OCI-LY7 (cell line): Measurements from ENCODE around the gene SPATA12. TPM values are rescaled to one million over a fixed set of nuclear protein-coding genes. Genes with fewer than 3 reads are reported as not detected.
A peak's percentile ranks its signal among the peaks of the same experiment; 100 is the strongest.

Source experiments
- BruUV-seq: library from RNA; stranded (reverse); fragments of 400-500 nt; replicated peaks from 2 replicates; lab custom pipeline; 2021; lab: Mats Ljungman, UMichigan
- CTCF ChIA-PET: fragments of 300-600 bp; sonication (Branson Sonifier 250); formaldehyde crosslinking; loops from one replicate; lab custom pipeline; 2022; ENCODE audit warnings: antibody characterized with exemption; ENCODE audit not compliant: unreplicated experiment; lab: Charles Lee
- POLR2A ChIA-PET: fragments of 300-600 bp; sonication (Branson Sonifier 250); formaldehyde crosslinking; loops from one replicate; lab custom pipeline; 2022; ENCODE audit warnings: antibody characterized with exemption; lab: Charles Lee
- DNase-seq: peaks from one replicate; pipeline ENCODE4 v3.0.0-alpha.2; 2015; ENCODE audit warnings: low spot score
- H2AFZ ChIP-seq: fragments of 200-600 bp; sonication (generic), shearing (Covaris generic); 2 replicates; pipeline ENCODE4 v1.6.1; 2014; ENCODE audit warnings: mild to moderate bottlenecking, antibody characterized with exemption, low read length, moderate library complexity
- H3K27ac ChIP-seq: fragments of 200-600 bp; sonication (generic); 2 replicates; pipeline ENCODE4 v1.5.1; 2014; ENCODE audit warnings: mixed run types, low read depth, mild to moderate bottlenecking, moderate library complexity, low read length, inconsistent platforms; ENCODE audit not compliant: poor library complexity, severe bottlenecking
- H3K36me3 ChIP-seq: fragments of 200-600 bp; sonication (generic); 2 replicates; pipeline ENCODE4 v1.6.1; 2014; ENCODE audit warnings: mild to moderate bottlenecking, antibody characterized with exemption, low read length, moderate library complexity, mixed read lengths; ENCODE audit not compliant: insufficient read depth
- H3K4me1 ChIP-seq: fragments of 200-600 bp; sonication (generic); 2 replicates; pipeline ENCODE4 v1.5.1; 2014; ENCODE audit warnings: mild to moderate bottlenecking, low read length; ENCODE audit not compliant: insufficient read depth, poor library complexity, severe bottlenecking
- H3K4me2 ChIP-seq: fragments of 200-600 bp; sonication (generic); 2 replicates; pipeline ENCODE4 v1.6.1; 2014; ENCODE audit warnings: mild to moderate bottlenecking, low read length
- H3K4me3 ChIP-seq: fragments of 200-600 bp; sonication (generic); 2 replicates; pipeline ENCODE4 v1.5.1; 2014; ENCODE audit warnings: mild to moderate bottlenecking, low read depth, low read length; ENCODE audit not compliant: poor library complexity, severe bottlenecking
- H3K79me2 ChIP-seq: fragments of 200-600 bp; sonication (generic); 2 replicates; pipeline ENCODE4 v1.6.1; 2016; ENCODE audit warnings: low read depth, mild to moderate bottlenecking, low read length, moderate library complexity, mixed read lengths; ENCODE audit not compliant: insufficient read depth
- H3K9me2 ChIP-seq: fragments of 200-600 bp; sonication (generic); 2 replicates; pipeline ENCODE4 v1.6.1; 2016; ENCODE audit warnings: mild to moderate bottlenecking, low read length, mixed read lengths; ENCODE audit not compliant: insufficient read depth
- H3K9me3 ChIP-seq: fragments of 200-600 bp; sonication (generic); 2 replicates; pipeline ENCODE4 v1.6.1; 2014; ENCODE audit warnings: mild to moderate bottlenecking, mixed run types, low read length, mixed read lengths
- H4K20me1 ChIP-seq: fragments of 200-600 bp; sonication (generic); 2 replicates; pipeline ENCODE4 v1.6.1; 2014; ENCODE audit warnings: mild to moderate bottlenecking, antibody characterized with exemption, low read length, moderate library complexity, mixed read lengths; ENCODE audit not compliant: insufficient read depth
- CTCF ChIP-seq: fragments of 200-600 bp; sonication (generic); conservative IDR thresholded peaks from 2 replicates; pipeline ENCODE4 v1.5.1; 2014; ENCODE audit warnings: mild to moderate bottlenecking, antibody characterized with exemption, low read length, moderate library complexity, mixed read lengths
- EZH2phosphoT487 ChIP-seq: fragments of 200-600 bp; sonication (generic); IDR thresholded peaks from 2 replicates; pipeline ENCODE4 v1.6.1; 2018; ENCODE audit warnings: low read depth, borderline replicate concordance, mild to moderate bottlenecking, mixed run types, antibody characterized with exemption, low read length, moderate library complexity, mixed read lengths
- intact Hi-C: fragments of 100-400 bp; cut with micrococcal nuclease; formaldehyde crosslinking; loops from one replicate; pipeline ENCODE4 v1.10.0; 2022; ENCODE audit not compliant: unreplicated experiment
- total RNA-seq, 2 experiments: library from RNA; depleted of rRNA in 1 of 2; stranded (reverse); fragments of >200 nt in 1 of 2; shearing (Covaris generic) in 1 of 2; gene quantifications; 2 replicates each; pipeline ENCODE4 v1.2.3, GENCODE V29; 2014 to 2022

The SPATA12 gene
- total RNA-seq, 2 experiments from 2014 or later, result 0.13 TPM; not detected in 1

GRCh38 chr3:57100046-57100695, 39.7 kb downstream of the SPATA12 start:
- no peak overlapping the region for H3K4me3 ChIP-seq
- CTCF ChIA-PET, result no interaction called here
- H3K9me3 ChIP-seq, result no peaks in the 10 kb centered on the region
- no peaks in the 10 kb centered on the region for H3K36me3 ChIP-seq
- peak overlapping the region; percentile 47; the same call in 1 of the 2 replicates for H2AFZ ChIP-seq
- H4K20me1 ChIP-seq, result no peaks in the 10 kb centered on the region
- intact Hi-C loops, result loop anchor here (2.0 kb wide), 1 partner anchor 71 kb away; no protein-coding TSS in a partner anchor
- TF ChIP-seq EZH2phosphoT487 (no peak), CTCF (peak; percentile 96)
- H3K4me2 ChIP-seq, result no peak overlapping the region
- POLR2A ChIA-PET, result interaction anchor here (0.7 to 1.5 kb wide), 2 partner anchors 9 to 106 kb away, joined by 3 read pairs; no protein-coding TSS in a partner anchor
- no TSS peak for BruUV-seq
- H3K9me2 ChIP-seq, result no peaks in the 10 kb centered on the region
- no peak overlapping the region for H3K27ac ChIP-seq
- DNase-seq, result peak; percentile 86
- H3K4me1 ChIP-seq, result peaks cover 17% of the 10 kb centered on the region
- H3K79me2 ChIP-seq, result no peaks in the 10 kb centered on the region

GRCh38 chr3:57105585-57105984, 45.1 kb downstream of the SPATA12 start:
- TF ChIP-seq EZH2phosphoT487 (no peak), CTCF (no peak)
- intact Hi-C loops, result no loop called here
- H3K79me2 ChIP-seq, result no peaks in the 10 kb centered on the region
- no TSS peak for BruUV-seq
- H3K9me2 ChIP-seq, result no peaks in the 10 kb centered on the region
- no peak overlapping the region for H3K4me2 ChIP-seq
- no peak overlapping the region for H3K27ac ChIP-seq
- no peak overlapping the region for H2AFZ ChIP-seq
- H3K9me3 ChIP-seq, result no peaks in the 10 kb centered on the region
- H3K36me3 ChIP-seq, result no peaks in the 10 kb centered on the region
- DNase-seq, result no peak
- peaks cover 9% of the 10 kb centered on the region for H3K4me1 ChIP-seq
- H3K4me3 ChIP-seq, result no peak overlapping the region
- ChIA-PET POLR2A (interaction anchor here (0.6 kb wide), 2 partner anchors 11 to 1118 kb away, joined by 5 to 6 read pairs; no protein-coding TSS in a partner anchor), CTCF (no interaction called here)
- no peaks in the 10 kb centered on the region for H4K20me1 ChIP-seq

GRCh38 chr3:57108684-57109083, 48.2 kb downstream of the SPATA12 start:
- no peaks in the 10 kb centered on the region for H4K20me1 ChIP-seq
- DNase-seq, result no peak
- H3K9me3 ChIP-seq, result no peaks in the 10 kb centered on the region
- H3K27ac ChIP-seq, result no peak overlapping the region
- no TSS peak for BruUV-seq
- no peaks in the 10 kb centered on the region for H3K9me2 ChIP-seq
- no peak overlapping the region for H2AFZ ChIP-seq
- no peak overlapping the region for H3K4me3 ChIP-seq
- ChIA-PET CTCF (no interaction called here), POLR2A (no interaction called here)
- H3K36me3 ChIP-seq, result no peaks in the 10 kb centered on the region
- H3K4me1 ChIP-seq, result peaks cover 1% of the 10 kb centered on the region
- intact Hi-C loops, result no loop called here
- H3K79me2 ChIP-seq, result no peaks in the 10 kb centered on the region
- no peak overlapping the region for H3K4me2 ChIP-seq
- no peak for TF ChIP-seq CTCF
- TF ChIP-seq EZH2phosphoT487, result no peak
